Fibroblast of lung (primary cell): ENCODE measurements around the gene NKG7. TPM values are rescaled to one million over a fixed set of nuclear protein-coding genes. Genes with fewer than 3 reads are reported as not detected.
"Not testable (repeated sequence)": the region's sequence is repeated elsewhere in the genome, so short reads cannot be mapped to it uniquely, and the experiment has no call there.

Experiments
- DNase-seq, 2 donors: peaks; one replicate each; pipeline versions ENCODE4 v3.0.0 to v3.0.0-alpha.2; 2010; ENCODE audit warnings: low read depth in 2 of 2
- H2AFZ ChIP-seq: 2 replicates; pipeline ENCODE4 v1.5.1; 2012; ENCODE audit warnings: low read length, control low read depth, inconsistent platforms
- H3K27ac ChIP-seq: 2 replicates; pipeline ENCODE4 v1.5.1; 2011; ENCODE audit warnings: low read length, control low read depth; ENCODE audit not compliant: insufficient read depth
- H3K27me3 ChIP-seq: 2 replicates; pipeline ENCODE4 v1.5.1; 2011; ENCODE audit warnings: mild to moderate bottlenecking, low read length; ENCODE audit not compliant: control insufficient read depth, insufficient read depth
- H3K36me3 ChIP-seq: 2 replicates; pipeline ENCODE4 v1.5.1; 2011; ENCODE audit warnings: low read length; ENCODE audit not compliant: control insufficient read depth, insufficient read depth
- H3K4me1 ChIP-seq: 2 replicates; pipeline ENCODE4 v1.5.1; 2011; ENCODE audit warnings: low read length; ENCODE audit not compliant: control insufficient read depth, insufficient read depth; ENCODE audit errors: extremely low read depth
- H3K4me2 ChIP-seq: 2 replicates; pipeline ENCODE4 v1.5.1; 2011; ENCODE audit warnings: low read length, control low read depth; ENCODE audit not compliant: insufficient read depth; ENCODE audit errors: extremely low read depth
- H3K4me3 ChIP-seq, 4 experiments: fragments of 200-600 bp in 1 of 4; sonication (generic) in 1 of 4; replicated peaks in 1 of 4; 2 replicates each; pipeline ENCODE4 v1.5.1; 2011 to 2016; ENCODE audit warnings: low read length in 4 of 4, low read depth in 3 of 4, mild to moderate bottlenecking in 3 of 4, control low read depth in 2 of 4, inconsistent platforms in 1 of 4, mixed read lengths in 1 of 4; ENCODE audit not compliant: insufficient read depth in 1 of 4; ENCODE audit errors: control extremely low read depth in 1 of 4
- H3K79me2 ChIP-seq: 2 replicates; pipeline ENCODE4 v1.5.1; 2012; ENCODE audit warnings: mild to moderate bottlenecking, low read length, inconsistent platforms; ENCODE audit not compliant: control insufficient read depth, insufficient read depth
- H3K9ac ChIP-seq: 2 replicates; pipeline ENCODE4 v1.5.1; 2011; ENCODE audit warnings: mild to moderate bottlenecking, low read length, control low read depth; ENCODE audit not compliant: insufficient read depth
- H3K9me3 ChIP-seq: 2 replicates; pipeline ENCODE4 v1.5.1; 2012; ENCODE audit warnings: low read depth, low read length; ENCODE audit not compliant: control insufficient read depth, insufficient read depth
- H4K20me1 ChIP-seq: 2 replicates; pipeline ENCODE4 v1.5.1; 2011; ENCODE audit warnings: low read length; ENCODE audit not compliant: control insufficient read depth, insufficient read depth; ENCODE audit errors: extremely low read depth
- CTCF ChIP-seq, 2 donors: IDR thresholded peaks in 1 of 2; conservative IDR thresholded peaks in 1 of 2; 1 replicate in 1 of 2; 2 replicates in 1 of 2; pipeline ENCODE4 v1.5.1; 2011 to 2012; ENCODE audit warnings: low read length in 2 of 2, control low read depth in 1 of 2, inconsistent platforms in 1 of 2, low read depth in 1 of 2, mild to moderate bottlenecking in 1 of 2
- EZH2 ChIP-seq: IDR thresholded peaks from 2 replicates; pipeline ENCODE4 v1.5.1; 2012; ENCODE audit warnings: low read length, control low read depth, mild to moderate bottlenecking; ENCODE audit errors: missing control alignments
- polyA plus RNA-seq, 2 donors: library from polyadenylated mRNA; depleted of rRNA in 1 of 2; stranded (reverse) in 1 of 2; unstranded in 1 of 2; fragments of >200 nt; gene quantifications; 2 replicates each; pipeline ENCODE4 v1.2.1, GENCODE V29; 2011 to 2012; ENCODE audit warnings: missing spikeins in 1 of 2
- total RNA-seq: library from RNA; depleted of rRNA; stranded (reverse); fragments of >200 nt; gene quantifications from 2 replicates; pipeline ENCODE4 v1.2.1, GENCODE V29; 2014

NKG7 gene
- total and polyA plus RNA-seq, 2 donors (not counting 1 experiment from before 2014, with no cell fraction given) = not detected

GRCh38 chr19:51398096-51398704, 25.7 kb upstream of the NKG7 start:
- H3K27me3 ChIP-seq = no peaks in the 10 kb centered on the region
- H3K79me2 ChIP-seq = no peaks in the 10 kb centered on the region
- H3K9ac ChIP-seq = no peak overlapping the region
- H4K20me1 ChIP-seq = no peaks in the 10 kb centered on the region
- peak; percentile 6 to 29 for DNase-seq
- no peak overlapping the region for H3K4me2 ChIP-seq
- TF ChIP-seq EZH2 (no peak), CTCF (conservative IDR thresholded peaks at IDR 0.05 in 1 of 2, IDR thresholded peaks at IDR 0.05 in 1 of 2; ENCODE audit: low read depth in 1 of 2, low read length in 2 of 2) (peak; percentile 54 to 59)
- peaks cover 6% of the 10 kb centered on the region for H3K4me1 ChIP-seq
- no peak overlapping the region for H3K4me3 ChIP-seq
- no peaks in the 10 kb centered on the region for H3K36me3 ChIP-seq
- no peak overlapping the region for H2AFZ ChIP-seq
- no peaks in the 10 kb centered on the region for H3K9me3 ChIP-seq
- no peak overlapping the region for H3K27ac ChIP-seq

- not testable (repeated sequence) for H3K9me3 ChIP-seq, H3K27ac ChIP-seq, H2AFZ ChIP-seq, H3K27me3 ChIP-seq, H3K36me3 ChIP-seq, H3K9ac ChIP-seq, H4K20me1 ChIP-seq, H3K4me1 ChIP-seq, DNase-seq, H3K4me2 ChIP-seq, H3K4me3 ChIP-seq, H3K79me2 ChIP-seq
Observed at GRCh38 chr19:51397453-51397852, 25.0 kb upstream of the NKG7 start.

GRCh38 chr19:51396175-51396574, 23.7 kb upstream of the NKG7 start:
- Histone ChIP-seq H3K4me3 (no peak overlapping the region), H3K4me1 (peaks cover 6% of the 10 kb centered on the region), H2AFZ (no peak overlapping the region), H4K20me1 (no peaks in the 10 kb centered on the region), H3K27ac (no peak overlapping the region), H3K36me3 (no peaks in the 10 kb centered on the region), H3K9me3 (no peaks in the 10 kb centered on the region), H3K9ac (no peak overlapping the region), H3K27me3 (no peaks in the 10 kb centered on the region), H3K4me2 (no peak overlapping the region), H3K79me2 (no peaks in the 10 kb centered on the region)
- no peak for DNase-seq
- no peak for TF ChIP-seq CTCF (conservative IDR thresholded peaks at IDR 0.05 in 1 of 2, IDR thresholded peaks at IDR 0.05 in 1 of 2; ENCODE audit: low read depth in 1 of 2, low read length in 2 of 2)
- no peak for TF ChIP-seq EZH2
